HEK293 (cell line): Measurements from ENCODE around the gene SLC7A14.

Source experiments
- YY1 ChIP-seq: fragments of 450-650 bp; formaldehyde crosslinking; IDR thresholded peaks from 2 replicates; pipeline ENCODE4 v1.5.1; 2018; ENCODE audit warnings: missing biosample characterization, missing genetic modification characterization
- ZNF274 ChIP-seq, 2 experiments: fragments of 200-500 bp in 1 of 2; fragments of 450-650 bp in 1 of 2; sonication (Bioruptor generic) in 1 of 2; formaldehyde crosslinking in 1 of 2; IDR thresholded peaks; 2 replicates each; pipeline versions ENCODE4 v1.5.1 to v1.6.1; 2014 to 2016; ENCODE audit warnings: borderline replicate concordance in 1 of 2, inconsistent platforms in 1 of 2, low read length in 1 of 2, missing biosample characterization in 1 of 2, missing genetic modification characterization in 1 of 2
- ZNF311 ChIP-seq: fragments of 450-650 bp; formaldehyde crosslinking; IDR thresholded peaks from 2 replicates; pipeline ENCODE4 v1.5.1; 2017; ENCODE audit warnings: missing biosample characterization, missing genetic modification characterization, borderline replicate concordance
- ZNF416 ChIP-seq: fragments of 450-650 bp; formaldehyde crosslinking; IDR thresholded peaks from 2 replicates; pipeline ENCODE4 v1.5.1; 2016; ENCODE audit warnings: missing biosample characterization, missing genetic modification characterization
- TF ChIP-seq, protein P1 (sequence below): fragments of 450-650 bp; formaldehyde crosslinking; IDR thresholded peaks from 2 replicates; pipeline ENCODE4 v1.5.1; 2016; ENCODE audit warnings: missing biosample characterization, missing genetic modification characterization
- TF ChIP-seq, protein P2 (sequence below): fragments of 450-650 bp; formaldehyde crosslinking; IDR thresholded peaks from 2 replicates; pipeline ENCODE4 v1.5.1; 2016; ENCODE audit warnings: missing biosample characterization, missing genetic modification characterization

DNA sequence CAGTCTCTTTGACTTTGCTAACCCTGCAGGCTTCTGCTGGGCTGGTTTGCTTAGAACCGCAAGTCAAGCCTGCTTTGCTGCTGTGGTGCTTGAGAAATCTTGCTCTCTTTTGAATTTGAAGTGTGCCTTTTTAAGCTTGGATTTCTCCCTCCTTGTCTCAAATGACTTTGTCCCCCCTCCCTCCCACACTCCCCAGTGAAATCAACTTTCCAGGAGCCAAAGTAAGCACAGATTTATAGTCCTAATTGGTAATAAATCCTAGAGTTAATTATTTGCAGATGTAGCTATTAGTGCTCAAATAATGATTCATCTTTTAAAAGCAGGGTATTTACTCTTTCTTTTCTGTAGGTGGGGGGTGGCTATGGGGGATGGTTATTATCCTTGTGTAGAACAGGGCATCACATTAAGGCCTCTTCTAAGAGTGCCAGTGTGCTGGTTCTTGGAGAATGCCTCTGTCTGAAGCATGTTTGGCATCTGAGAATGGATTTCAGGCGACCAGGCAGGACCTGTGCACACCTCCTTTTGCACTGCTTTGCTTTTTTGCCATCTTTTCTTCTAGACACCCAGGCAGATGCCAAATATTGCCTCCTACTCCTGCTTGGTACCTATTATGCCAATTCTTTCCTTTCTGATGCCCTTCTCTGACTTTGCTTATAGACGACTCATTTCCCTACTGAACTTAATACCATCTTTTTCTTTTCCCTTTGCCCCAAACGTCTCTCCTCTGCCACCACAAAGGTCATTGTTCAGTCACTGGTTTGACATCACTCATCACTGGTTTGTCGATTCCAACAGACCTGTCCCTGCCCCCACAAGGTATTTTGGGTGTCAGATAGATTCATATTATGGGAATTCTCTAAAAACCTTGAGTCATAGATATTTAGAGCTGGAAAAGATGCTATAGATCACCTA lies 116.5 kb downstream of the SLC7A14 start:
- no peak for TF ChIP-seq YY1 (tag by site-specific recombination)
- TF ChIP-seq, protein P1, sequence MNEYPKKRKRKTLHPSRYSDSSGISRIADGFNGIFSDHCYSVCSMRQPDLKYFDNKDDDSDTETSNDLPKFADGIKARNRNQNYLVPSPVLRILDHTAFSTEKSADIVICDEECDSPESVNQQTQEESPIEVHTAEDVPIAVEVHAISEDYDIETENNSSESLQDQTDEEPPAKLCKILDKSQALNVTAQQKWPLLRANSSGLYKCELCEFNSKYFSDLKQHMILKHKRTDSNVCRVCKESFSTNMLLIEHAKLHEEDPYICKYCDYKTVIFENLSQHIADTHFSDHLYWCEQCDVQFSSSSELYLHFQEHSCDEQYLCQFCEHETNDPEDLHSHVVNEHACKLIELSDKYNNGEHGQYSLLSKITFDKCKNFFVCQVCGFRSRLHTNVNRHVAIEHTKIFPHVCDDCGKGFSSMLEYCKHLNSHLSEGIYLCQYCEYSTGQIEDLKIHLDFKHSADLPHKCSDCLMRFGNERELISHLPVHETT = 0 out of 2 replicates have a peak, but pooled peaks have one; percentile 59
- no peak for TF ChIP-seq ZNF416 (tag by site-specific recombination)
- TF ChIP-seq, protein P2, sequence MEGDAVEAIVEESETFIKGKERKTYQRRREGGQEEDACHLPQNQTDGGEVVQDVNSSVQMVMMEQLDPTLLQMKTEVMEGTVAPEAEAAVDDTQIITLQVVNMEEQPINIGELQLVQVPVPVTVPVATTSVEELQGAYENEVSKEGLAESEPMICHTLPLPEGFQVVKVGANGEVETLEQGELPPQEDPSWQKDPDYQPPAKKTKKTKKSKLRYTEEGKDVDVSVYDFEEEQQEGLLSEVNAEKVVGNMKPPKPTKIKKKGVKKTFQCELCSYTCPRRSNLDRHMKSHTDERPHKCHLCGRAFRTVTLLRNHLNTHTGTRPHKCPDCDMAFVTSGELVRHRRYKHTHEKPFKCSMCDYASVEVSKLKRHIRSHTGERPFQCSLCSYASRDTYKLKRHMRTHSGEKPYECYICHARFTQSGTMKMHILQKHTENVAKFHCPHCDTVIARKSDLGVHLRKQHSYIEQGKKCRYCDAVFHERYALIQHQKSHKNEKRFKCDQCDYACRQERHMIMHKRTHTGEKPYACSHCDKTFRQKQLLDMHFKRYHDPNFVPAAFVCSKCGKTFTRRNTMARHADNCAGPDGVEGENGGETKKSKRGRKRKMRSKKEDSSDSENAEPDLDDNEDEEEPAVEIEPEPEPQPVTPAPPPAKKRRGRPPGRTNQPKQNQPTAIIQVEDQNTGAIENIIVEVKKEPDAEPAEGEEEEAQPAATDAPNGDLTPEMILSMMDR (tag by site-specific recombination) = no peak
- TF ChIP-seq ZNF311 (tag by site-specific recombination) = no peak
- no peak for TF ChIP-seq ZNF274 (IDR thresholded peaks at IDR 0.05; ENCODE audit: low read length)
- TF ChIP-seq ZNF274 (tag by site-specific recombination; IDR thresholded peaks at IDR 0.05; ENCODE audit: borderline replicate concordance) = no peak
